ENCODE results near the gene ZNF846.
"Not testable (repeated sequence)": the region's sequence is repeated elsewhere in the genome, so short reads cannot be mapped to it uniquely, and the experiment has no call there.

Gene ZNF846

GRCh38 chr19:9784163-9784496 is 15.6 kb upstream of the ZNF846 start:
- not testable (repeated sequence) for DNase-seq (ENCODE audit: low read depth in 2 of 2)

GRCh38 chr19:9782338-9782737 is 13.8 kb upstream of the ZNF846 start:
- DNase-seq (ENCODE audit: low read depth in 2 of 2), result no peak

DNA sequence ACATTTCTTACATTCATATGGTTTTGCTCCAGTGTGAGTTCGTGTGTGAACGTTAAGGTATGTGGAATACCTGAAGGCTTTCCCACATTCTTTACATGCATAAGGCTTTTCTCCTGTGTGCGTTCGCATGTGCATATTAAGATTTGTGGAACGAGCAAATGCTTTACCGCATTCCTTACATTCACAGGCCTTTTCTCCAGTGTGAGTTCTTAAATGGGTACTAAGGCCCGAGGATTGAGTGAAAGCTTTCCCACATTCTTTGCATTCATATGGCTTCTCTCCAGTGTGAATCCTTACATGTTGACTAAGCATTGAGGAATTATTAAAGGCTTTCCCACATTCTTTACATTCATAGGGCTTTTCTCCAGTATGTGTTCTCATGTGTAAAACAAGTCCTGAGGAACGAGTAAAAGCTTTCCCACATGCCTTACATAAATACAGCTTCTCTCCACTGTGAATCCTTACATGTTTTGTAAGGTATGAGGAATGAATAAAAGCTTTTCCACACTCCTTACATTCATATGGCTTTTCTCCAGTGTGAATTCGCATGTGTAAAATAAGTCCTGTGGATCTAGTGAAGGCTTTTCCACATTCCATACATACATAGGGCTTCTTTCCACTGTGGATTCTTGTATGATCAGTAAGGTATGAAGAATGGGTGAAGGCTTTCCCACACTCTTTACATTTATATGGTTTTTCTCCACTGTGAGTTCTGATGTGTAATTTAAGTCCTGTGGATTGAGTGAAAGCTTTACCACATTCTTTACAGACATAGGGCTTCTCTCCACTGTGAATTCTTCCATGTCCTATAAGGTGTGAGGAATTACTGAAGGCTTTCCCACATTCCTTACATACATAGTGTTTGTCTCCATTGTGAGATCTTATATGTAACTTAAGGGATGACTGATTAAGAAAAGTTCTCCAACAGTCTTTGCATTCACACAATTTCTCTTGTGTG is 10.7 kb downstream of the ZNF846 start:
- no peak for DNase-seq (ENCODE audit: low read depth in 2 of 2)

- DNase-seq (ENCODE audit: low read depth in 2 of 2), result no peak
These were observed 15.7 kb downstream of the ZNF846 start for GRCh38 chr19:9752701-9753443.

DNA sequence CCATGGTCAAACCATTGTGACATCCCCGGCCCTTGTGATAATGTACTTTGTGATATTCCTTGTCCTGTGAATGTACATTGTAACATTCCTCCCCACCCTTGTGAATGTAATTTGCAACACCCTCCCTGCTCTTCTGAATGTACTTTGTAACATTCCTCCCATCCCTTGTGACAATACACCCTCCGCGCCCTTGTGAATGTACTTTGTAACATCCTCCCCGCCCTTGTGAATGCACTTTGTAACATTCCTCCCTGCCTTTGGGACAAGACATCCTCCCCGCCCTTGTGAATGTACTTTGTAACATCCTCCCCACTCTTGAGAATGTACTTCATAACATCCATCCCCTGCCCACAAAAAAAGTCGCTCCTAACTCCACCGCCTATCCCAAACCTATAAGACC is 17.1 kb downstream of the ZNF846 start:
- no peak for DNase-seq (ENCODE audit: low read depth in 2 of 2)

DNA sequence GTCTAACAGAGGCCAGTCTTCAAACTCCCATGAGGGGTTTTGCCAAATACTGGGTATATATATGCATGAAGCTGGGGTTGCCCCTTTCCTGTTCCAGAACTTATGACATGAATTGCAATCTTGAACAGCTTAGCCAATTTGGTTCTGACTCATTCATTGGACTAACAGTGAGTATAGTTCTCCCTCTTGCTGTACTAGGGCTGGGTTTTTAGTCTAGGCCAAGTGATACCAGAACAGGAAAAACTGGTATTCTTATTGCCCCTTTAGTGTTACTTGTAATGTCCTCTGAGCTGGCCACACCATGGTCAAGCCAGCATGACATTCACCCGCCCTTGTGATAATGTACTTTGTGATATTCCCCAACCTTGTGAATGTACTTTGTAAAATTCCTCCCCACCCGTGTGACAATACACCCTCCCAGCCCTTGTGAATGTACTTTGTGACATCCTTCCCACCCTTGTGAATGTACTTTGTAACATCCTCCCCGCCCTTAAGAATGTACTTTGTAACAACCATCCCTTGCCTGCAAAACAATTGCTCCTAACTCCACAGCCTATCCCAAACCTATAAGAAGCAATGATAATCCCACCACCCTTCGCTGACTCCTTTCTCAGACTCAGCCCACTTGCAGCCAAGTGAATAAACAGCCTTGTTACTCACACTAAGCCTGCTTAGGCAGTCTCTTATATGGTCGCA is 26.9 kb downstream of the ZNF846 start:
- DNase-seq (ENCODE audit: low read depth in 2 of 2), result no peak

DNA sequence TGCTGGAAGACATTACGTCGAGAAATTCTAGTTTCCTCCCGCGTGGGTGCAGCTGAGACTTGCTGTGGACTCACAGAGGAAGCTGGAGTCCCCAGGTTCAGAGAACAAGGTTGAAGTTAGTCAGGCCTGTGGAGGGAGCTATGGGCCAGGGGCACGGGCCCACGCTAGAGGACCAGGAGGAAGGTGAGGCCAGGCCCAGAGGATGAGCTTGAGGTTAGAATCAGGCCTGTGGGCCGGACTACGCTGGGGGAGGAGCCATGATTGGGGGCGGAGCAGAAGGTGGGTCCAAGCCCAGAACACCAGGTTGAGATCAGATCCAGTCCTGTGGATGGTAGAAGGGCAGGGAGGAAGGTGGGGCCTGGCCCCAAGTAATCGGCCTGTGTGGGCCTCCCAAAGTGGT is 32.6 kb downstream of the ZNF846 start:
- no peak for DNase-seq (ENCODE audit: low read depth in 2 of 2)

- not testable (repeated sequence) for DNase-seq (ENCODE audit: low read depth in 2 of 2)
These were observed 38.5 kb downstream of the ZNF846 start for GRCh38 chr19:9730056-9730455.

DNA sequence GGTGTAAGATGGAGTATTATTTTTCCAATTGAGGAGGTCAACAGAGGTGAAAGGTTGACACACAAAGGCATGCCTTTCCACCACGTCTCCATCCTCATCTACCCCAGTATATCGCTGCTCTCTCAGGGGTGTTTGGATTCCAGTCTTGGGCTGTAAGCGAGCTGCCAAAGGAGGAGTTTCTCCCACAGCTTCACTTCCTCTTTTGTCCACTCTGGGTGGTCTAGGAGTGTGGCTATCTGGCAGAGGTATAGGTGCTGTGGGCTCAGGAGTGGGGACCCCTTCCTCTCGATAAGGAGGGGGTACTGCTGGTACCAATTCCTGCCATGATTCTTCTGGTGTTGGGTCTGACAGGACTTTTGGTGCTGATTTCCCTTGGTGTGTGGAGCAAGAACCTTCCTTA is 39.4 kb downstream of the ZNF846 start:
- DNase-seq (ENCODE audit: low read depth in 2 of 2), result no peak

- DNase-seq (ENCODE audit: low read depth in 2 of 2), result no peak
These were observed 40.9 kb downstream of the ZNF846 start for GRCh38 chr19:9727644-9728043.

DNA sequence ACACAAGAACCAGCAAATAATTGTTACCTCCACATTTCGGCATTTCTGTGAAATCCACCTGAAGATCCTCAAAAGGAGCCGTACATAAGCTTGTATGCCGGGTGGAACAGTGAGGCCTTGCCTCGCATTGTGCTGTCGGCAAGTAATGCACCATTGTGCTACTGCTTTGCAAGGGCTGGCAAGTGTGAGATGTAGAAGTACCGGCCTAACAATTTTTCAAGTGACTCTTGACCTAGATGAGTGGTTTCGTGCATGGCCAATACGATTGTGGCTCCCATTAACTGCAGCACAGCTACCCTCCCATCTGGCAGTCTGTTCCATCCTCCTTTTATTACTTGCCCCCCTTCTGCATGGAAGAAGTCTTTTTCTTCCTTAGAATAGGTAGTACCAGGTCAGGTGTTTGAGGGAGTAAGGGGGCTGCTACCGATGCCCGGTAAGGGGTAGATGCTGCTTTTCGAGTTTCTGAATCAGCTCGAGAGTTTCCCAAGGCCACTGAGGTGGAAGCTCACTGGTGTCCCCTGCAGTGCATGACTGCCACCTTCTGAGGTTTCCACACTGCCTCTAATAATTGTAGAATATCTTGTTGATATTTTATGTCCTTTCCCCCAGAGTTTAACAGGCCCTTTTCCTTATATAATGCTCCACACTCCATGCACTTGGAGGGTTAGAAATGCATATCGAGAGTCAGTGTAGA is 42.9 kb downstream of the ZNF846 start:
- not testable (repeated sequence) for DNase-seq (ENCODE audit: low read depth in 2 of 2)

DNA sequence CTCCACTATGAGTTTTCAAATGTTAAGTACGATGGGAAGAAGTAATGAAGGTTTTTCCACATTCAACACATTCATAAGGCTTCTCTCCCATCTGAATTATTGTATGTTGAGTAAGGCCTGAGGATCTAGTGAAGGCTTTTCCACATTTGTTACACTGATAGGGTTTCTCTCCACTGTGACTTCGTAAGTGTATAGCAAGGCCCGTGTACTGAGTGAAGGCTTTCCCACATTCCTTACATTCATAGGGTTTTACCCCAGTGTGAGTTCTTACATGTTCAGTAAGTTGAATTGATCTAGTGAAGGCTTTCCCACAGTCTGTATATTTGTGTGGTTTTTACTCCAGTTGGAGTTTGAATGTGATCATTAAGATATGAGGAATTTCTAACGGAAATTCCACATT is 44.4 kb downstream of the ZNF846 start:
- no peak for DNase-seq (ENCODE audit: low read depth in 2 of 2)

- no peak for DNase-seq (ENCODE audit: low read depth in 2 of 2)
These were observed 46.7 kb downstream of the ZNF846 start for GRCh38 chr19:9721861-9722260.

DNA sequence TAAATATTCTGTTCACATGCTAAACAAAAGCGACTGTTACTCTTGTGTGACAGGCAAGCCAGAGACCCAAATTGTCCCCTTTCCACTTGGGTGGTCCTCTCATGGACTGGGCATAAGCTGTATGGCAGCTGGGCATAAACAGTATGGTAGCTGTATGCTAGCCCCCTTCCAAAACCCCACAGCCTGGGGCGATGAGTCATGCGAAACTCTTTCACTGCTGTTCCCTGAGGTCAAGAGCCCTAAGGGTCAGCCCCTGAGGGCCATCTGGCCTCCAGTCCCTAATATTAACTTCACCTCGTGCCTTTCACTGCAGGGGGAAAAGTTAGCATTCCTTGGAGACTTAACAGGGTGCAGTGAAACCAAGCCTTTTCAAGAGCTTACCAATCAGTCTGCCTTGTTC is 48.0 kb downstream of the ZNF846 start:
- no peak for DNase-seq (ENCODE audit: low read depth in 2 of 2)

GRCh38 chr19:9711815-9712214 is 56.7 kb downstream of the ZNF846 start:
- no peak for DNase-seq (ENCODE audit: low read depth in 2 of 2)

- no peak for DNase-seq (ENCODE audit: low read depth in 2 of 2)
These were observed 59.2 kb downstream of the ZNF846 start for GRCh38 chr19:9709305-9709704.

DNA sequence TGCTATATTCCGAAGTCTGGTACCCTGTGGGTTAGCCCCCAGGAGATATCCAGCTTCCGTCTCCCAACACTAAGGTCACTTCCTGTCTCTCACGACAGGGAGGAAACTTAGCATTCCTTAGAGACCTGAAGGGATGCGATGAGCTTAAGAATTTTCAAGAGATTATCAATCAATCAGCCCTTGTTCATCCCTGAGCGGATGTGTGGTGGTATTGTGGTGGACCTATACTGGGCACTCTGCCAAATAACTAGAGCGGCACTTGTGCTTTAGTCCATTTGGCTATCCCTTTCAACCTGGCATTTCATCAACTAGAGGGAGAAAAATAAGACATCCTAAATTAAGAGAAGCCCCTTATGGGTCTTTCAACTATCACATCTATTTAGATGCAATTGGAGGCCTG is 62.7 kb downstream of the ZNF846 start:
- DNase-seq (ENCODE audit: low read depth in 2 of 2), result no peak

GRCh38 chr19:9702186-9702585 is 66.4 kb downstream of the ZNF846 start:
- DNase-seq (ENCODE audit: low read depth in 2 of 2), result no peak

All from stimulated activated CD8-positive, alpha-beta memory T cell treated with anti-CD3 and anti-CD28 coated beads, Interleukin-7, amount 100 ng/mL, for 1 hour (primary cell).